IMR-90 (cell line): Measurements from ENCODE around the gene OR7C2. TPM values are rescaled to one million over a fixed set of nuclear protein-coding genes. Genes with fewer than 3 reads are reported as not detected.

Source experiments
- ATAC-seq: fragments of 200-7000 bp; cut with Tn5 transposase; 2 replicates; pipeline ENCODE4 v1.9.1; 2020; ENCODE audit warnings: low read depth, mild to moderate bottlenecking, moderate library complexity
- BruUV-seq: library from RNA; stranded (reverse); fragments of 400-500 nt; replicated peaks from 2 replicates; lab custom pipeline; 2021; lab: Mats Ljungman, UMichigan
- CTCF ChIA-PET: fragments of 300-600 bp; formaldehyde crosslinking; extraction: SDS; loops from one replicate; lab custom pipeline; 2021; ENCODE audit warnings: antibody characterized with exemption; lab: Yijun Ruan, JAX
- POLR2A ChIA-PET: fragments of 300-600 bp; sonication (Branson Sonifier 250); formaldehyde crosslinking; loops from one replicate; lab custom pipeline; 2022; ENCODE audit warnings: antibody characterized with exemption; ENCODE audit not compliant: unreplicated experiment; lab: Charles Lee
- DNase-seq: peaks from one replicate; pipeline ENCODE4 v3.0.0; 2013
- H2AFZ ChIP-seq: replicated peaks from 2 replicates; pipeline ENCODE3; 2013; ENCODE audit warnings: low read length, mild to moderate bottlenecking; ENCODE audit not compliant: poor library complexity
- H2AK5ac ChIP-seq: 2 replicates; pipeline ENCODE4 v1.6.1; 2013; ENCODE audit warnings: low read depth, low read length, inconsistent platforms
- H2AK9ac ChIP-seq: replicated peaks from 2 replicates; pipeline ENCODE3; 2013; ENCODE audit warnings: mild to moderate bottlenecking, low read depth, low read length, moderate library complexity; ENCODE audit not compliant: poor library complexity
- H2BK120ac ChIP-seq: 2 replicates; pipeline ENCODE4 v1.6.1; 2013; ENCODE audit warnings: low read depth, low read length, inconsistent platforms
- H2BK15ac ChIP-seq: 3 replicates; pipeline ENCODE4 v1.6.1; 2013; ENCODE audit warnings: low read depth, low read length, inconsistent platforms
- H2BK20ac ChIP-seq: 2 replicates; pipeline ENCODE4 v1.6.1; 2013; ENCODE audit warnings: low read depth, mild to moderate bottlenecking, inconsistent platforms, low read length, moderate library complexity
- H2BK5ac ChIP-seq: 2 replicates; pipeline ENCODE4 v1.6.1; 2013; ENCODE audit warnings: mild to moderate bottlenecking, low read depth, low read length, inconsistent platforms; ENCODE audit not compliant: poor library complexity, severe bottlenecking
- H3K14ac ChIP-seq: replicated peaks from 2 replicates; pipeline ENCODE4 v1.6.1; 2013; ENCODE audit warnings: low read depth, low read length, inconsistent platforms
- H3K18ac ChIP-seq: 2 replicates; pipeline ENCODE4 v1.6.1; 2013; ENCODE audit warnings: low read depth, low read length, control low read depth
- H3K23ac ChIP-seq: 2 replicates; pipeline ENCODE4 v1.6.1; 2013; ENCODE audit warnings: low read depth, low read length, inconsistent platforms
- H3K27ac ChIP-seq: 2 replicates; pipeline ENCODE4 v1.5.1; 2013; ENCODE audit warnings: mild to moderate bottlenecking, control low read depth, low read length; ENCODE audit not compliant: insufficient read depth
- H3K27me3 ChIP-seq: 2 replicates; pipeline ENCODE4 v1.6.1; 2013; ENCODE audit warnings: low read length; ENCODE audit not compliant: control insufficient read depth, insufficient read depth
- H3K36me3 ChIP-seq: 2 replicates; pipeline ENCODE4 v1.6.1; 2013; ENCODE audit warnings: low read length, mixed read lengths; ENCODE audit not compliant: control insufficient read depth, insufficient read depth
- H3K4ac ChIP-seq: 2 replicates; pipeline ENCODE4 v1.6.1; 2013; ENCODE audit warnings: low read depth, low read length, inconsistent platforms
- H3K4me1 ChIP-seq: 2 replicates; pipeline ENCODE4 v1.6.1; 2013; ENCODE audit warnings: low read length, mixed read lengths; ENCODE audit not compliant: control insufficient read depth, insufficient read depth
- H3K4me2 ChIP-seq: 2 replicates; pipeline ENCODE4 v1.6.1; 2013; ENCODE audit warnings: low read depth, mild to moderate bottlenecking, control low read depth, low read length, moderate library complexity
- H3K4me3 ChIP-seq: 2 replicates; pipeline ENCODE4 v1.5.1; 2013; ENCODE audit warnings: low read depth, mild to moderate bottlenecking, control low read depth, low read length, moderate library complexity; ENCODE audit not compliant: insufficient read depth
- H3K56ac ChIP-seq: 2 replicates; pipeline ENCODE4 v1.6.1; 2013; ENCODE audit warnings: low read length, inconsistent platforms; ENCODE audit not compliant: insufficient read depth; ENCODE audit errors: extremely low read depth
- H3K79me1 ChIP-seq, 2 experiments: 2 replicates each; pipeline ENCODE4 v1.6.1; 2013; ENCODE audit warnings: low read length in 2 of 2, inconsistent platforms in 1 of 2, low read depth in 1 of 2
- H3K9ac ChIP-seq: 2 replicates; pipeline ENCODE4 v1.6.1; 2013; ENCODE audit warnings: low read depth, low read length, control low read depth
- H3K9me1 ChIP-seq: 2 replicates; pipeline ENCODE4 v1.6.1; 2013; ENCODE audit warnings: low read length, inconsistent platforms; ENCODE audit not compliant: insufficient read depth
- H3K9me3 ChIP-seq: 2 replicates; pipeline ENCODE4 v1.6.1; 2013; ENCODE audit warnings: low read length; ENCODE audit not compliant: control insufficient read depth, insufficient read depth
- H4K20me1 ChIP-seq: 2 replicates; pipeline ENCODE4 v1.6.1; 2013; ENCODE audit warnings: low read length, inconsistent platforms; ENCODE audit not compliant: insufficient read depth
- H4K5ac ChIP-seq: 2 replicates; pipeline ENCODE4 v1.6.1; 2013; ENCODE audit warnings: mild to moderate bottlenecking, low read depth, low read length, control low read depth
- H4K8ac ChIP-seq, 2 experiments: 2 replicates each; pipeline ENCODE4 v1.6.1; 2013; ENCODE audit warnings: low read depth in 2 of 2, low read length in 2 of 2, control low read depth in 1 of 2, inconsistent platforms in 1 of 2
- H4K91ac ChIP-seq: 2 replicates; pipeline ENCODE4 v1.6.1; 2013; ENCODE audit warnings: low read depth, low read length, inconsistent platforms; ENCODE audit not compliant: insufficient read depth
- BHLHE40 ChIP-seq: fragments of 150-350 bp; IDR thresholded peaks from 2 replicates; pipeline ENCODE4 v1.6.1; 2016; ENCODE audit warnings: mild to moderate bottlenecking, low read depth, low read length
- CEBPB ChIP-seq: IDR thresholded peaks from 2 replicates; pipeline ENCODE4 v1.6.1; 2012; ENCODE audit warnings: low read depth, low read length, improper control_type of control experiment
- CHD1 ChIP-seq: IDR thresholded peaks from 2 replicates; pipeline ENCODE4 v1.6.1; 2012; ENCODE audit warnings: low read depth, low read length, improper control_type of control experiment
- FOS ChIP-seq: fragments of 150-350 bp; IDR thresholded peaks from 2 replicates; pipeline ENCODE4 v1.6.1; 2016; ENCODE audit warnings: low read depth, low read length
- MAFK ChIP-seq: IDR thresholded peaks from 2 replicates; pipeline ENCODE4 v1.6.1; 2012; ENCODE audit warnings: low read depth, low read length, improper control_type of control experiment
- MAZ ChIP-seq: IDR thresholded peaks from 2 replicates; pipeline ENCODE4 v1.6.1; 2012; ENCODE audit warnings: low read depth, mild to moderate bottlenecking, low read length, improper control_type of control experiment, moderate library complexity, borderline replicate concordance
- MXI1 ChIP-seq: IDR thresholded peaks from 2 replicates; pipeline ENCODE4 v1.6.1; 2012; ENCODE audit warnings: low read depth, mild to moderate bottlenecking, low read length, moderate library complexity, borderline replicate concordance
- NFE2L2 ChIP-seq: fragments of 150-350 bp; IDR thresholded peaks from 2 replicates; pipeline ENCODE4 v1.6.1; 2016; ENCODE audit warnings: low read depth, mild to moderate bottlenecking, low read length
- POLR2A ChIP-seq: IDR thresholded peaks from 2 replicates; pipeline ENCODE4 v1.6.1; 2012; ENCODE audit warnings: mild to moderate bottlenecking, low read depth, low read length
- RAD21 ChIP-seq: IDR thresholded peaks from 2 replicates; pipeline ENCODE4 v1.6.1; 2012; ENCODE audit warnings: low read length, improper control_type of control experiment
- RCOR1 ChIP-seq: IDR thresholded peaks from 2 replicates; pipeline ENCODE4 v1.6.1; 2012; ENCODE audit warnings: mild to moderate bottlenecking, low read length, improper control_type of control experiment; ENCODE audit not compliant: insufficient replicate concordance
- RFX5 ChIP-seq: IDR thresholded peaks from 2 replicates; pipeline ENCODE4 v1.8.0; 2012; ENCODE audit warnings: low read depth, mild to moderate bottlenecking, low read length, moderate library complexity
- SMC3 ChIP-seq: fragments of 150-350 bp; IDR thresholded peaks from 2 replicates; pipeline ENCODE4 v1.6.1; 2016; ENCODE audit warnings: low read depth, mild to moderate bottlenecking, antibody characterized with exemption, low read length, moderate library complexity
- WGBS, 2 experiments: methylation state at CpG; one replicate each; pipeline versions ENCODE4 v1.1.5 to v1.1.7; 2013; ENCODE audit warnings: missing lambda C conversion rate in 2 of 2; ENCODE audit not compliant: insufficient read length in 1 of 2; ENCODE audit errors: extremely low coverage in 2 of 2; 5-methylcytosine and 5-hydroxymethylcytosine counted together
- dilution Hi-C: fragments of 300-500 bp; cut with HindIII; formaldehyde crosslinking; loops from one replicate; pipeline ENCODE4 v1.14.3; 2018; ENCODE audit warnings: low sequenced_read_pairs; ENCODE audit not compliant: unreplicated experiment
- in situ Hi-C: fragments of 300-500 bp; cut with MboI; formaldehyde crosslinking; loops from 3 replicates; pipeline ENCODE4 v1.14.3; 2019; ENCODE audit warnings: low sequenced_read_pairs, inconsistent platforms, mixed read lengths
- intact Hi-C: fragments of 100-400 bp; cut with micrococcal nuclease; formaldehyde crosslinking; loops from 2 replicates; pipeline ENCODE4 v1.10.0; 2022
- polyA plus RNA-seq, 3 experiments: library from polyadenylated mRNA; depleted of rRNA; stranded (reverse); fragments of >200 nt; gene quantifications; 2 replicates each; pipeline ENCODE4 v1.2.3, GENCODE V29; 2012; ENCODE audit warnings: low replicate concordance in 1 of 3
- total RNA-seq: library from RNA; depleted of rRNA; stranded (reverse); fragments of >200 nt; gene quantifications from 2 replicates; pipeline ENCODE4 v1.2.3, GENCODE V29; 2012
- TF ChIP-seq, protein P1 (sequence below): conservative IDR thresholded peaks from 2 replicates; pipeline ENCODE4 v1.5.1; 2012; ENCODE audit warnings: mild to moderate bottlenecking, low read depth, low read length, improper control_type of control experiment
- TF ChIP-seq, protein P2 (sequence below): fragments of 150-350 bp; IDR thresholded peaks from 2 replicates; pipeline ENCODE4 v1.6.1; 2016; ENCODE audit warnings: low read depth, mild to moderate bottlenecking, low read length, moderate library complexity, borderline replicate concordance
- TF ChIP-seq, protein P3 (sequence below): fragments of 150-350 bp; IDR thresholded peaks from 2 replicates; pipeline ENCODE4 v1.6.1; 2017; ENCODE audit warnings: mild to moderate bottlenecking, antibody characterized with exemption, low read length, low read depth

Gene OR7C2
- total and polyA plus RNA-seq, 2 of the 4 experiments (the other 2 are of a cell fraction): not detected

DNA sequence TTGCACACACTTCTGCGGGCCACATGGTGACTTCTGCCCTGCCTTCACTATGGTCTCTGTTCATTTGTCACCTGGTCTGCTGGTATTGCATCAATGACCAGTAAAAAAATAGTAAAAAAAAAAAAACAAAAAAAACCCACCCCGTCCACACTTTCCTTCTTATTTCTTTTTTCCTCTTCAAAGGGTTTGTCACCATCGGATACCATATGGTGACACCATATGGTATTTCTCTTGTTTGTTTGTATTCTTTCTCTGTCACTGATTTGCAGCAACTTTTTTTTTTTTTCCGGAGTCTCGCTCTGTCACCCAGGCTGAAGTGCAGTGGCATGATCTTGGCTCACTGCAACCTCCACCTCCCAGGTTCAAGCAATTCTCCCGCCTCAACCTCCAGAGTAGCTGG, 26.2 kb upstream of the OR7C2 start:
- Histone ChIP-seq H2BK120ac (no peak overlapping the region), H3K23ac (no peak overlapping the region), H3K56ac (no peak overlapping the region), H3K18ac (no peak overlapping the region), H3K9me1 (no peaks in the 10 kb centered on the region), H4K8ac (no peak overlapping the region), H3K9me3 (0 out of 2 replicates have a peak, but pooled peaks cover 3% of the 10 kb centered on the region), H2BK15ac (no peak overlapping the region), H3K4ac (no peak overlapping the region), H2BK20ac (no peak overlapping the region), H3K79me1 (no peaks in the 10 kb centered on the region), H2BK5ac (no peak overlapping the region), H2AK9ac (no peak overlapping the region), H2AK5ac (no peak overlapping the region), H3K9ac (no peak overlapping the region), H3K4me1 (no peaks in the 10 kb centered on the region), H4K5ac (no peak overlapping the region), H3K27me3 (no peaks in the 10 kb centered on the region), H3K27ac (no peak overlapping the region), H4K91ac (no peak overlapping the region), H2AFZ (no peak overlapping the region), H4K20me1 (no peaks in the 10 kb centered on the region), H3K4me2 (no peak overlapping the region), H3K14ac (no peak overlapping the region), H3K36me3 (no peaks in the 10 kb centered on the region), H3K4me3 (no peak overlapping the region)
- dilution Hi-C loops: no loop called here
- CTCF ChIA-PET: no interaction called here
- in situ Hi-C loops: no loop called here
- no peak for ATAC-seq
- BruUV-seq: no TSS peak
- intact Hi-C loops: no loop called here
- DNase-seq: no peak
- no CpG with 5 or more reads among the region's 6 CpGs for WGBS, 2 experiments
- POLR2A ChIA-PET: no interaction called here
- TF ChIP-seq, protein P1, sequence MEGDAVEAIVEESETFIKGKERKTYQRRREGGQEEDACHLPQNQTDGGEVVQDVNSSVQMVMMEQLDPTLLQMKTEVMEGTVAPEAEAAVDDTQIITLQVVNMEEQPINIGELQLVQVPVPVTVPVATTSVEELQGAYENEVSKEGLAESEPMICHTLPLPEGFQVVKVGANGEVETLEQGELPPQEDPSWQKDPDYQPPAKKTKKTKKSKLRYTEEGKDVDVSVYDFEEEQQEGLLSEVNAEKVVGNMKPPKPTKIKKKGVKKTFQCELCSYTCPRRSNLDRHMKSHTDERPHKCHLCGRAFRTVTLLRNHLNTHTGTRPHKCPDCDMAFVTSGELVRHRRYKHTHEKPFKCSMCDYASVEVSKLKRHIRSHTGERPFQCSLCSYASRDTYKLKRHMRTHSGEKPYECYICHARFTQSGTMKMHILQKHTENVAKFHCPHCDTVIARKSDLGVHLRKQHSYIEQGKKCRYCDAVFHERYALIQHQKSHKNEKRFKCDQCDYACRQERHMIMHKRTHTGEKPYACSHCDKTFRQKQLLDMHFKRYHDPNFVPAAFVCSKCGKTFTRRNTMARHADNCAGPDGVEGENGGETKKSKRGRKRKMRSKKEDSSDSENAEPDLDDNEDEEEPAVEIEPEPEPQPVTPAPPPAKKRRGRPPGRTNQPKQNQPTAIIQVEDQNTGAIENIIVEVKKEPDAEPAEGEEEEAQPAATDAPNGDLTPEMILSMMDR: no peak
- no peak for TF ChIP-seq BHLHE40
- no peak for TF ChIP-seq CHD1
- no peak for TF ChIP-seq MAZ
- no peak for TF ChIP-seq RAD21
- TF ChIP-seq RFX5: no peak
- no peak for TF ChIP-seq RCOR1
- TF ChIP-seq, protein P2, sequence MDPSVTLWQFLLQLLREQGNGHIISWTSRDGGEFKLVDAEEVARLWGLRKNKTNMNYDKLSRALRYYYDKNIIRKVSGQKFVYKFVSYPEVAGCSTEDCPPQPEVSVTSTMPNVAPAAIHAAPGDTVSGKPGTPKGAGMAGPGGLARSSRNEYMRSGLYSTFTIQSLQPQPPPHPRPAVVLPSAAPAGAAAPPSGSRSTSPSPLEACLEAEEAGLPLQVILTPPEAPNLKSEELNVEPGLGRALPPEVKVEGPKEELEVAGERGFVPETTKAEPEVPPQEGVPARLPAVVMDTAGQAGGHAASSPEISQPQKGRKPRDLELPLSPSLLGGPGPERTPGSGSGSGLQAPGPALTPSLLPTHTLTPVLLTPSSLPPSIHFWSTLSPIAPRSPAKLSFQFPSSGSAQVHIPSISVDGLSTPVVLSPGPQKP: no peak
- TF ChIP-seq POLR2A: no peak
- no peak for TF ChIP-seq NFE2L2
- no peak for TF ChIP-seq MXI1
- TF ChIP-seq CEBPB: no peak
- no peak for TF ChIP-seq MAFK
- TF ChIP-seq FOS: no peak
- no peak for TF ChIP-seq SMC3
- TF ChIP-seq, protein P3, sequence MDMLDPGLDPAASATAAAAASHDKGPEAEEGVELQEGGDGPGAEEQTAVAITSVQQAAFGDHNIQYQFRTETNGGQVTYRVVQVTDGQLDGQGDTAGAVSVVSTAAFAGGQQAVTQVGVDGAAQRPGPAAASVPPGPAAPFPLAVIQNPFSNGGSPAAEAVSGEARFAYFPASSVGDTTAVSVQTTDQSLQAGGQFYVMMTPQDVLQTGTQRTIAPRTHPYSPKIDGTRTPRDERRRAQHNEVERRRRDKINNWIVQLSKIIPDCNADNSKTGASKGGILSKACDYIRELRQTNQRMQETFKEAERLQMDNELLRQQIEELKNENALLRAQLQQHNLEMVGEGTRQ: no peak
